Activated CD4-positive, alpha-beta T cell treated with anti-CD3 and anti-CD28 coated beads, Interleukin-2, amount 50 U/mL, for 48 hours (primary cell): ENCODE data around the gene MGAT5B.

Source experiments
- DNase-seq, 2 experiments: peaks; one replicate each; pipeline ENCODE4 v3.0.0-alpha.2; 2020

Gene MGAT5B

GRCh38 chr17:76880971-76881370 lies 12.8 kb downstream of the MGAT5B start:
- no peak for DNase-seq

- DNase-seq = no peak
Measured at GRCh38 chr17:76881408-76881807, 13.2 kb downstream of the MGAT5B start.

GRCh38 chr17:76881966-76882365 lies 13.8 kb downstream of the MGAT5B start:
- no peak for DNase-seq

GRCh38 chr17:76883744-76884525 lies 15.7 kb downstream of the MGAT5B start:
- no peak for DNase-seq

- DNase-seq = no peak
Measured at GRCh38 chr17:76884995-76885893, 17.0 kb downstream of the MGAT5B start.

GRCh38 chr17:76885894-76886290 lies 17.7 kb downstream of the MGAT5B start:
- no peak for DNase-seq

- no peak for DNase-seq
Measured at GRCh38 chr17:76886395-76886794, 18.2 kb downstream of the MGAT5B start.

- DNase-seq = no peak
Measured at GRCh38 chr17:76887802-76888201, 19.6 kb downstream of the MGAT5B start.

- DNase-seq = no peak
Measured at GRCh38 chr17:76888661-76889060, 20.5 kb downstream of the MGAT5B start.

- DNase-seq = no peak
Measured at GRCh38 chr17:76889323-76889722, 21.1 kb downstream of the MGAT5B start.

GRCh38 chr17:76892329-76892728 lies 24.1 kb downstream of the MGAT5B start:
- no peak for DNase-seq

- no peak for DNase-seq
Measured at GRCh38 chr17:76893623-76894334, 25.6 kb downstream of the MGAT5B start.

GRCh38 chr17:76894842-76895241 lies 26.6 kb downstream of the MGAT5B start:
- no peak for DNase-seq

- DNase-seq = no peak
Measured at GRCh38 chr17:76897023-76897422, 28.8 kb downstream of the MGAT5B start.

GRCh38 chr17:76899414-76899813 lies 31.2 kb downstream of the MGAT5B start:
- DNase-seq = no peak

- DNase-seq = no peak
Measured at GRCh38 chr17:76900723-76901122, 32.5 kb downstream of the MGAT5B start.

- no peak for DNase-seq
Measured at GRCh38 chr17:76901542-76902197, 33.5 kb downstream of the MGAT5B start.

GRCh38 chr17:76902476-76902875 lies 34.3 kb downstream of the MGAT5B start:
- DNase-seq = no peak

- no peak for DNase-seq
Measured at GRCh38 chr17:76903631-76904030, 35.4 kb downstream of the MGAT5B start.

GRCh38 chr17:76904116-76904515 lies 35.9 kb downstream of the MGAT5B start:
- DNase-seq = no peak

- DNase-seq = no peak
Measured at GRCh38 chr17:76905036-76905435, 36.8 kb downstream of the MGAT5B start.

GRCh38 chr17:76905836-76906235 lies 37.6 kb downstream of the MGAT5B start:
- no peak for DNase-seq

GRCh38 chr17:76906463-76906862 lies 38.3 kb downstream of the MGAT5B start:
- no peak for DNase-seq
